ENCODE measurements around the gene ERMP1. TPM values are rescaled to one million over a fixed set of nuclear protein-coding genes. Genes with fewer than 3 reads are reported as not detected.
"Not testable (repeated sequence)": the region's sequence is repeated elsewhere in the genome, so short reads cannot be mapped to it uniquely, and the experiment has no call there.

Gene ERMP1
- total RNA-seq, 1 experiment from 2014 or later = 25.2 TPM

GRCh38 chr9:5783420-5783819 lies 49.5 kb downstream of the ERMP1 start:
- not testable (repeated sequence) for DNase-seq (ENCODE audit: low read depth)

GRCh38 chr9:5779705-5780218 lies 53.2 kb downstream of the ERMP1 start:
- DNase-seq (ENCODE audit: low read depth) = not testable (repeated sequence)

GRCh38 chr9:5778805-5779204 lies 54.1 kb downstream of the ERMP1 start:
- no peak for DNase-seq (ENCODE audit: low read depth)

- DNase-seq (ENCODE audit: low read depth) = no peak
Measured at GRCh38 chr9:5773324-5773999, 59.5 kb downstream of the ERMP1 start.

- DNase-seq (ENCODE audit: low read depth) = no peak
Measured at GRCh38 chr9:5767968-5768932, 64.7 kb downstream of the ERMP1 start.

- DNase-seq (ENCODE audit: low read depth) = no peak
Measured at GRCh38 chr9:5764130-5764868, 68.6 kb downstream of the ERMP1 start.

DNA sequence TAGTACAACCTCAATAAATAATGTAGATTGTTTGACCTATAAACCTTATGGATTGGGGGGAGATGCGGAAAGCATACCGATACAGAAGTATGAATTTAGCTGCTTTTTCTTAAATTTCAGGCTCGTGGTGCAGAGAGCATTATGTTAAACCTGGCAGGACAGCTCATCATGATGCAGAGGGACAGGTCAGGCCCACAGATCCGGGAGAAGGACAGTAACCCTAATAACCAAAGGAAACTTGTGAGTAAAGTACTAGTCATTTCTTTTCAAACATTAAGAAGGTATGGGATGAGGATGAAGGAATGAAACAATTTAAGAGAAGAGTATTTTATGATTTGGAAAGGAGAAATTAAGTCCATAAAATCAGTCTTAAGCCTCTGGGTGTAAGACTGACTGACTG lies 70.5 kb downstream of the ERMP1 start:
- no peak for DNase-seq (ENCODE audit: low read depth)

- DNase-seq (ENCODE audit: low read depth) = no peak
Measured at GRCh38 chr9:5760338-5760737, 72.6 kb downstream of the ERMP1 start.

GRCh38 chr9:5756633-5757032 lies 76.3 kb downstream of the ERMP1 start:
- DNase-seq (ENCODE audit: low read depth) = no peak

DNA sequence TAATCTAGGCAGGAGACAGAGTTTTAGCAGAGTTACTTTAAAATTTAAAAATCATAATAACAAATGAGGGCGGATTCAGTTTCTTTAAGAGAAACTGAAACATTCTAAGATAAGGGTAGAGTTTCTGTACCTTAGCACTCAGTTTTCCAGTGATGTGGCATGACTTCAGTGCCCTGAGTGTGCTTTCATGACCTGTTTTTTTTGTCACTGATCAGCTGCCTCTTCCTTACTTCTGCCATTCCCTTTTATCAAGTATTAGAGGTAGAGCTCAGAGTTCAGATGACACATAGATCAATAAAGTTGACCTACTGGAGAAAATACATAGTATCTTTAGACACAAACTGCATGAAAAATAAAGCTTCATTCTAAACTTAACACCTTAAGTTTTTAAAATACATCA lies 82.3 kb downstream of the ERMP1 start:
- DNase-seq (ENCODE audit: low read depth) = no peak

DNA sequence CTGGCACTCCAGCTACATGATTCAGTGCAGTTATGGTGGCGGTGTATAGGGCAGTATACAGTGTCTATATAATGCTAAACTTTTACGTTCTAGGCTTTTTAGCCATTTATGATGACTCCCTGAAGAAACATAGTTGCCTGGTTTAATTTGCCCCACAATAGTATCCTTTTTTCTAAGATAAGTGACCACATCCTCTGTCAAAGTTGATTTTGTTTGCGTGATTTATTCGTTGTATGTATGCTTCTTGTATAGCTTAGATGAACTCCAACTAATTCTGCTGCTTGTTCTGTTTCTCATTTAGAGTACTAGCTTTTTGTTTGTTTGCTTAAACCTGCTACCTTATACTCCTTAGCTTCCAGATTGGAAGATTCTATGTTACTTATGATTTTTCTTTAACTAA lies 83.6 kb downstream of the ERMP1 start:
- no peak for DNase-seq (ENCODE audit: low read depth)

- DNase-seq (ENCODE audit: low read depth) = no peak
Measured at GRCh38 chr9:5748438-5748837, 84.5 kb downstream of the ERMP1 start.

GRCh38 chr9:5743109-5743508 lies 89.8 kb downstream of the ERMP1 start:
- no peak for DNase-seq (ENCODE audit: low read depth)

DNA sequence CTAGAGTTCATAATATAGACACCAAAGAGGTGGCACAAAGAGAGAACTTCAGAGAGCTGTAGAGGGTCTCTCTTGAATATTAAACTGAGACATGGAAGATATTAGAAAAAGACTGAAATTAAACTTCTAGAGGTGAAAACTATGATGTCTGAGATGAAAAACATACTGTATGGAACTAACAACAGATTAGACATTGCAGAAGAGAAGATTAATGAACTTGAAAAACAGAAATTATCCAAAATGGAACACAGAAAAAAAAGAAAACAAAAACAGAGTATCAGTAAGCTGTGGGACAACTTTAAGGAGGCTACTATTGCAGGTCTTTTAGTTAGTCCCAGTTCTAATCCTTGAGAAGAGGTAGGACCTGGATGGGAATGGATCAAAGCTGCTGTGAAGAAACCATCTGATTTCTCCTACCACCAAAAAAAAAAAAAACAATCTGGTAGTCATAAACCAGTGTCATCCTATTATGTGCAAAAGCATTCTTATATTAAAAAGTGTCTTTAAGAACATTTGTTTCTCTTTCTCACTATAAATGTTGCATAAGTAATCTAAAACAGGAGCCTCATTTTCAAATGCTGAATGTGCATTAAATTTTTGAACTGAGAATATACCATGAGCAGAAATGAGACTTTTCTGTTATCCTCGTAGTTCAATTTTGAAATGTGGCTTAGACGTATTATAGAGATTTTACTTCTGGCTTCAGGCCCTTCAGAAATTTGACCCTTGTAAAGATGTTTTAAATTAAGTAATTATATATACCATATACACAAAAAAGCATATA lies 96.2 kb downstream of the ERMP1 start:
- no peak for DNase-seq (ENCODE audit: low read depth)

GRCh38 chr9:5735072-5735471 lies 97.8 kb downstream of the ERMP1 start:
- DNase-seq (ENCODE audit: low read depth) = no peak

Other genes starting within 250 kb of the ERMP1 start
- gene RIC1, start 204.0 kb downstream of the ERMP1 start, total RNA-seq (2014; rRNA removed; shearing (Covaris generic)) = 20.6 and 23.3 TPM in 2 replicates
- not detected in 2 replicates for gene MLANA, start 57.8 kb upstream of the ERMP1 start, total RNA-seq (2014; rRNA removed; shearing (Covaris generic))
- 26.7 and 27.2 TPM in 2 replicates for gene RANBP6, start 182.5 kb upstream of the ERMP1 start, total RNA-seq (2014; rRNA removed; shearing (Covaris generic))

All from RPMI7951 (cell line).